Stimulated activated CD4-positive, alpha-beta T cell treated with anti-CD3 and anti-CD28 coated beads, Interleukin-12 subunit alpha, Interleukin-12 subunit beta, amount 100 ng/mL, for 24 hours (primary cell): ENCODE results near the gene BMP15.

Experiments used
- DNase-seq, 2 experiments: peaks; one replicate each; pipeline ENCODE4 v3.0.0-alpha.2; 2020; ENCODE audit warnings: low read depth in 2 of 2

The BMP15 gene

GRCh38 chrX:50910685-50911176 lies at the start of gene BMP15:
BMP15 (plus strand) TSS chrX:50910735; CDS start chrX:50910784, 49 bp downstream.
- no peak for DNase-seq

- DNase-seq: no peak
These were observed 47.1 kb upstream of the BMP15 start for GRCh38 chrX:50863471-50863870.

DNA sequence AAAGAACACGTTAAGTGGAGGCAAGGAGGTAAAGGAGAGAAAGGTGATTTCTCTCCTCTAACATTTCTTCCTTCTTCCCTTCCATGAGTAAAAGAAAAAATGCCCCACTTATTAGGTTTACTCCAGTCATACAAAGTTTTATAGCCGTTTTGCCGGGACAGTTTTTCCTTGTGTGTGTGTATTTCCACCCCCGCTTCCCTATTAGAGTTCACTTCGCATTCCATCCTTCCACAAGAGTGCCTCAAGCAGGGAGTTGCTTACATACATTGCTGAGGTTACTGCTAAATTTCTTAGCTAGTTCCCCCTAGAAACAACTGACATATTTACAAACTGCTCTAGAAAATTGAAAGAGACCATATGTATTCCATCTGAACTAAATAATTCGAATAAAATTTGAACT lies 45.2 kb upstream of the BMP15 start:
- no peak for DNase-seq

- no peak for DNase-seq
These were observed 38.5 kb upstream of the BMP15 start for GRCh38 chrX:50871922-50872453.

GRCh38 chrX:50874876-50875275 lies 35.7 kb upstream of the BMP15 start:
- no peak for DNase-seq

DNA sequence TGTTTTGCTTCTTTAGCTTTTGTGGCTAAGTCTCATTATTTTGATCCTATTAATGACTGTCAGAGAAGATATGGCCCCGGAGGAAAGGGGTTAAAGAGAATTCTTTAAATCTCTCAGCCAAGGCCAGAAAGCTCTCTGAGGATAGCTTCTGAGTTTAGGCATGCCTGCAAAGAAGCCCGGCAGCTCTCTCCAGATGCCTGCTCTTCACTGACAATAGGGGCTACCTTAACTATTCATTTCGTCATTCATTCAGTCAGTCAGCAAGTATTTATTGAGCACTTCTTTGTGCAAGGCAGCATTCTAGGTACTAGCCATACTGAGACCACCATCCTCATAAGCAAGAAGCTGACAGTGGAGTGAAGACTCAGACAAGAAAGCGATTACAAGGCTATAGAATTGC lies 34.0 kb upstream of the BMP15 start:
- no peak for DNase-seq

DNA sequence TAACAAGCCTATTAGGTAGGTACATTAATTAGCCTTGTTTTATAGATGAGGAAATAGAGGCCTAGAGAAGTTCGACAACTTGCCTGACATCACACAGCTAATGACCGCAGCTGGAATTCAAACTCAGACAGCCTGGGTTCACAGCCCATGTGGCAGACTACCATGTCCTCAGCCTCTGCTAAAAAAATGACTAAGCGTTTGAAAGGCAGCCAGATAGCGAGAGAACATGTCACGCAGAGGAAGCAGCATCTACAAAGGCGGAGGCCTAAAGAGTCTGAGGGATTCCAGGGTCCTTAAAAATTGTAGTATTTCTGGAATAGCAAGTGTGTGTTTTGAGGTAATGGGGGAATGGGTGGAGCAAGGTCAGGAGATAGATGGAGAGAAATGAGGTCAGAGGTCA lies 33.2 kb upstream of the BMP15 start:
- DNase-seq: no peak

DNA sequence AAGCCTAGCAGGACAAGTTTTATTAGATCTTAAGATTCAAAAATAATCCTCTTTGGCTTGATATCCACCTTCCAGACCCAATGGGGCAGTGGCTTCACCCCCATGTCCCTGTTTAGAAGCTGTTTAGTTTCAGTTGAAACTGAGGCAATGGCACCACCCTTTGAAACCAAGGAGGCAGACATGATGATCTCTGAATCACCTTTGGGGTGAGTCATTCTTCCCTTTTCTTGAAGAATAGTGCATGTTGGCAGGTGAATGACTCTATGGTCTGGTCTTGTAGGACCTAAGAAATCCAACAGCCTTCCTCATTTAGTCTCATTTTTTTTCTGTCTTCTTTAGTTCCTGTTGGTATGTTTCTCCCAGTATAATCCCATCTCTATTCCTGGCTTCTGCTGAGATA lies 29.5 kb upstream of the BMP15 start:
- no peak for DNase-seq

DNA sequence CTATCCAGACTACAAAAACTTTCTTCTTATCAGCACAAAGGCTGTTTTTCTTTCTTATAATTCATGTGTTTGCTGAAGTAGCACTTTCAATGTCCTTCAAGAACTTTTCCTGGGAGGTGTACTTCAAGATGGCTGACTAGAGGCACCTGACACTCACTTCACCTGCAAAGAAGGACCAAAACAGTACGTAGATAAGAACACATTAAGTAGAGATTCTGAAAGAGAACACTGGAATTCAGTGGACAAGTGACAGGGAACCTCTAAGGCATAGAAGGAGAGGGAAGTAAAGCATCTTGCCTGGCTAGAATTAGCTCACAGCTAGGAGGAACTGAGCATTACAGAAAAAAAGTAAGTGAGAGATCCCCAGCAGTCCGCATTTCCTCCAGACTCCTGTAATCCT lies 21.7 kb upstream of the BMP15 start:
- no peak for DNase-seq

DNA sequence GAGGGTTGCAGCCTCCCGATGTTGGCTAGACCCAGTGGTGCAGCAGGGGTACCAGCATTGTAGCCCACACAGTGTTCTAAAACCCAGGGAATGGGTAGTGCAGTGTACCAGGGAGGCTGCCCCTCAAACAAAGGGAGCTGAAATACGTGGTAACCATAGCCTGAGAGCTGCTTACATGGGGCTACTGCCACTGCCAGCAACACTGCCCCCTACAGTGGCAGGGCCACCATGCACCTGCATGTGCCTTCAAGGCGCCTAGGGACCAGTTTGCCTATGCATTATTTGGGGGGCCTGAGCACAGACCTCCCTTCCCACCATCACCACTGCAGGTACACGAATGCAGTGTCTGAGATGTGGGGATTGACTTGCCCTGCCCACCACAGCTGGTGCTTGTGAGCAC lies 21.0 kb upstream of the BMP15 start:
- no peak for DNase-seq

DNA sequence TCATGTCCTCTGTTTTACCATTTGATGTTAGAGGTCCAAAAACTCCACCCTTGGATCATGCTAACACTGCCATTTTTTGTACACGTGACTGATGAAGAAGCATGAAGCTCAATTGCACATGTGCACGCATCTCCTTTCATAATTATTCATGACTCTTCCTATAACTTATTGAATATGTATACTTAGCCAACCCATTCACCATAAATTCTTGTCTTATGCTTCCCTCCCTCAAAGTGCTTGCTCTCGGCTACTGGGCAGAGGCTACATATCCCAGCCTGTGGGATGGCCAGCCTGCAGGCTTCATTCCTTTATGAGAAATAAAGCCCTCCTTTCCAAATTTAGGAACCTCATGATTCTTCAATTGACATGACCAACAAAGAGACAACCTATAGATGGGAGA lies 17.5 kb upstream of the BMP15 start:
- DNase-seq: no peak

DNA sequence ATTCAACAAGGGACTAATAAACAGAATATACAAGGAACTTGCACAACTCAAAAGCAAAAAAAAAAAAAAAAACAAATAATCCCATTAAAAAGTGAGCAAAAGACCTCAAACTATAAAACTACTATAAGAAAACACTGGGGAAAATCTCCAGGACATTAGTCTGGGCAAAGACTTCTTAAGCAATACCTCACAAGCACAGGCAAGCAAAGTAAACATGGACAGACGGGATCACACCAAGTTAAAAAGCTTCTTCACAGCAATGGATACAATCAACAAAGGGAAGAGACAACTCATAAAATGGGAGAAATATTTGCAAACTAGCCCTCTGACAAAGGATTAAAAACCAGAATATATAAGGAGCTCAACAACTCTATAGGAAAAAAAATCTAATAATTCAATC lies 17.1 kb upstream of the BMP15 start:
- DNase-seq: no peak

DNA sequence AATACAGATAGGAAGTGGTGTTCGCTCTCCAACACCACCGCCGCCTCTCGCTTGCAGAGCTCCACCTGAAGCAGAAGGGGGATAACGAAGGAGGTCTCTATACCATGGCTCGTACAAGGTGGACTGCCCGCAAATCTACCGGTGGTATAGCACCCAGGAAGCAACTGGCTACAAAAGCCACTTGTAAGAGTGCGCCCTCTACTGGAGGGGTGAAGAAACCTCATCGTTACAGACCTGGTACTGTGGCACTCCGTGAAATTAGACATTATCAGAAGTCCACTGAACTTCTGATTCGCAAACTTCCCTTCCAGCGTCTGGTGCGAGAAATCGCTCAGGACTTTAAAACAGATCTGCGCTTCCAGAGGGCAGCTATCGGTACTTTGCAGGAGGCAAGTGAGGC lies 5.2 kb upstream of the BMP15 start:
- no peak for DNase-seq

DNA sequence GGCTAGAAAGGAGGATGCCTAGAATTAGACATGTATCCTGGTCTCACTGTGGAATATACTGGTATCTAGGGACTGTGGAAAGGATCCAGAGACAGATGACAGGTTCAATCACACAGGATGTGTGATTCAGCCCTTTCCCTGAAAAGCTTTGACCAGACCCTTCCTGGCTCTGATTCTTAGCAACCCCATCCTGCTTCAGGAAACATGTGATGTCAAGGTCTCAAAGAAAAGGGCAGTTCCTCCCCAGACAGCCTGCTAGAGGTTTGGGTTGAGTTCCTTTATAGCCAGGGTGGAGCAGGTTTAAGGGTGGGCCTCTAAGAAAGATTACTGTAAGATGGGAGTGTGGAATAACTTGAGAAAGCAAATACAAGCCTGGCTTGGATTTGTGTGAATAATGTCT lies 3.0 kb downstream of the BMP15 start:
- DNase-seq: no peak

DNA sequence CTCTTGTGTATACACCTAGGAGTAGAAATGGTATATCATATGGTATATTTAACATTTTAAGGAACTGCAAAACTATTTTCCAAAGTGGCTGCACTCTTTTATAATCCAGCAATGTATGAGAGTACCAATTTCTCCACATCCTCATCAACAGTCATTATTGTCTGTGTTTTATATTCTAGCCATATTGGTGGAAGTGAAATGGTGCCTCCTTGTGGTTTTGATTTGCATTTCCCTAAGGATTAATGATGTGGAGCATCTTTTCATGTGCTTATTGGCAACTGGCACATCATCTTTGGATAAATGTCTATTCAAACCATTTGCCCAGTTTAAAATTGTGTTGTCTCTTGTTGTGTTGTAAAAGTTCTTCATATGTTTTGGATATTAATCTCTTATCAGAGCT lies 9.6 kb downstream of the BMP15 start:
- no peak for DNase-seq

GRCh38 chrX:50927127-50927526 lies 16.6 kb downstream of the BMP15 start:
- DNase-seq: no peak

- no peak for DNase-seq
These were observed 31.1 kb downstream of the BMP15 start for GRCh38 chrX:50941638-50942037.

DNA sequence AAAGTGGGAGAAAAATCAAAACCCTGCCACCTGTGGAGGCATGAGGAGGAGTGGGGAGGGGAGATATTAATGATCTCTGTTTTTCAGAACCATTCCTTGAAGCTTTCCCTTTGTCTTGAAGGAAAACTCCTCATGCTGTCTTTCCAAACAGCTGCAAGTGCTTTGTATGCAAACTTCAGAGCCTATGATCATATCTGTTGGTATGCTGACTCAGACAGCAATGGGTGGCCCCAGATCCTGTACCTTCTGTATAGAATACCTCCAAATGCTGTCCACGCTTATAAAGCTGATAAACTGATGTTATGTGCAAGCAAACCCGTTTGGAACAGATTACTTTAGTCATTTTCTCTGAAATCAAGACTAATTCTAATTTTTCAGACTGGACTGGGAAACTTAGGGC lies 31.9 kb downstream of the BMP15 start:
- no peak for DNase-seq

- DNase-seq: no peak
These were observed 41.9 kb downstream of the BMP15 start for GRCh38 chrX:50952406-50952805.

DNA sequence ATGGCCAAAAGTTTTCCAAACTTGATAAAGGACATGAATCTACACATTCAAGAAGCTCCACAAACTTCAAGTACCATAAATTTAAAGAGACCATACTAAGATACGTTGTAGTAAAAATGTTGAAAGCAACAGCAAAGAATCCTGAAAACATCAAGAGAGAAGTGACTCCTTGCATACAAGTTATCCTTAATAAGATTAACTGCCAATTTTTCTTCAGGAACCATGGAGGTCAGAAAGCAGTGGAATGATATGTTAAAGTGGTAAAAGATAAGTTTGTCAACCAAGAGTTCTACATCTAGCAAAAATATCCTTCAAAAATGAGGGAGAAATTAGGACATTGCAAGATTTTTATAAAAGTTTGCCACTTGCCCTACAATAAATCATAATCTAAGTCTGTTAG lies 43.3 kb downstream of the BMP15 start:
- no peak for DNase-seq

DNA sequence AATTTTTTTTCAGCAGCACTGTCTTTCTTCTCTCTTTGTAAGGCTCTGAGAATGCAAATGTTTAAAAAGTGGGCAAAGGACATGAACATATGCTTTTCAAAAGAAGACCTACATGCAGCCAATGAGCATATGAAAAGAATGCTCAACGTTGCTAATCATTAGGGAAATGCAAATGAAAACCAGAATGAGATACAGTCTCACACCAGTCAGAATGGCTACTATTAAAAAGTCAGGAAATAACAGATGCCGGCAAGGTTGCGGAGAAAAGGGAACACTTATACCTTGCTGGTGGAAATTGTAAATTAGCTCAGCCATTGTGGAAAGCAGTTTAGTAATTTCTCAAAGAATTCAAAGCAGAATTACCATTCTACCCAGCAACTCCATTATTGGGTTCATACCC lies 51.6 kb downstream of the BMP15 start:
- no peak for DNase-seq

GRCh38 chrX:50963842-50964241 lies 53.3 kb downstream of the BMP15 start:
- no peak for DNase-seq
